Measurements from ENCODE around the gene ERICH4. TPM values are rescaled to one million over a fixed set of nuclear protein-coding genes. Genes with fewer than 3 reads are reported as not detected.
A peak's percentile ranks its signal among the peaks of the same experiment; 100 is the strongest.

ERICH4 gene
- total and polyA plus RNA-seq, 9 of the 15 experiments (the other 6 are each of a cell fraction or from before 2014, with no cell fraction given) = not detected

- TF ChIP-seq CCNT2 (IDR thresholded peaks at IDR 0.05; ENCODE audit: borderline replicate concordance, extremely low read depth, insufficient read length, low read depth, low read length) (no peak), HINFP (tag; conservative IDR thresholded peaks at IDR 0.05; ENCODE audit: low read depth) (no peak), FOXK2 (conservative IDR thresholded peaks at IDR 0.05 in 1 of 2, IDR thresholded peaks at IDR 0.05 in 1 of 2; ENCODE audit: low read depth in 2 of 2) (peak; percentile 61 to 82), ILF3 (IDR thresholded peaks at IDR 0.05; ENCODE audit: borderline replicate concordance) (no peak), TARDBP (IDR thresholded peaks at IDR 0.05) (peak; percentile 55; the same call in 1 of the 2 replicates), ATF3 (IDR thresholded peaks at IDR 0.05) (no peak), ATF3 (CRISPR knock-in tag; conservative IDR thresholded peaks at IDR 0.05) (no peak), SAP30 (IDR thresholded peaks at IDR 0.05; ENCODE audit: borderline replicate concordance, insufficient read depth, low read depth, low read length, poor library complexity, severe bottlenecking) (no peak), ARID2 (IDR thresholded peaks at IDR 0.05) (peak; percentile 89), ZNF347 (CRISPR knock-in tag; IDR thresholded peaks at IDR 0.05; ENCODE audit: low read depth) (no peak), RFX7 (CRISPR knock-in tag; IDR thresholded peaks at IDR 0.05) (no peak), POLR2B (IDR thresholded peaks at IDR 0.05; ENCODE audit: low read depth, partially characterized antibody) (no peak), ZNF140 (CRISPR knock-in tag; IDR thresholded peaks at IDR 0.05) (no peak), RBM22 (IDR thresholded peaks at IDR 0.05; ENCODE audit: low read depth, low read length, poor library complexity, severe bottlenecking) (no peak), ATF4 (CRISPR knock-in tag; IDR thresholded peaks at IDR 0.05) (no peak), ZBTB7A (IDR thresholded peaks at IDR 0.05; ENCODE audit: borderline replicate concordance, control insufficient read depth, low read depth, low read length) (peak; percentile 61; the same call in 1 of the 2 replicates), THRB (CRISPR knock-in tag; conservative IDR thresholded peaks at IDR 0.05) (no peak), TOE1 (IDR thresholded peaks at IDR 0.05; ENCODE audit: borderline replicate concordance) (no peak; the same call in 1 of the 2 replicates), TOE1 (CRISPR knock-in tag; IDR thresholded peaks at IDR 0.05; ENCODE audit: borderline replicate concordance, low read depth) (no peak), ZNF395 (CRISPR knock-in tag; IDR thresholded peaks at IDR 0.05) (no peak)
Measured at GRCh38 chr19:41449079-41449864, 6.3 kb downstream of the ERICH4 start (continued).
